SU-DHL-6 (cell line): ENCODE data around the gene CDH11.

Experiments
- CTCF ChIP-seq: fragments of 200-600 bp; sonication (generic); IDR thresholded peaks from one replicate; pipeline ENCODE4 v1.5.1; 2017; ENCODE audit warnings: antibody characterized with exemption, mild to moderate bottlenecking, low read length, moderate library complexity; ENCODE audit not compliant: insufficient read depth, poor library complexity, severe bottlenecking
- EZH2phosphoT487 ChIP-seq: fragments of 200-600 bp; sonication (generic), shearing (Covaris generic); conservative IDR thresholded peaks from 2 replicates; pipeline ENCODE4 v1.6.1; 2018; ENCODE audit warnings: mild to moderate bottlenecking, antibody characterized with exemption, low read length, moderate library complexity, mixed read lengths

DNA sequence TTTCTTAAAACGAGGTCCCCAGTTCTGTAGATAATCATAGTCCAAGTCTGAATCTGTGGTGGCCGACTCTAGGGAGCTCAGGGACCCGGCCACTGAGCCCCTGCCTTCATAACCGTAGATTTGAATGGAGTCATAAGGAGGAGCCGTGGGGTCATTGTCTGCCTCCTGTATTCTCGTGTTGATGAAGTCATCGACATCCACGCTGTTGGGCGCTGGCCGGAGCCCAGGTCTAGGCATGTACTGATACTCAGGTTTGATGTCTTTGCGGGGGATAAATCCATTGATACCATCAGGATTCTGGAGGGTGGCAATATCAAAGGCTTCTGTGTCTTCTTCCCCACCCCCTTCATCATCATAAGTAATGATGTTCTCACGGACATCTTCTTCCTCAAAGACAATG, 174.2 kb downstream of the CDH11 start:
- TF ChIP-seq CTCF (no peak), EZH2phosphoT487 (no peak)
